IPS-18c (cell line): ENCODE data around the gene ARHGEF4.
A peak's percentile ranks its signal among the peaks of the same experiment; 100 is the strongest.

Experiments
- H3K4me3 ChIP-seq: 2 replicates; pipeline ENCODE4 v1.7.0; 2013; ENCODE audit warnings: low read depth, mild to moderate bottlenecking, low read length, moderate library complexity; ENCODE audit not compliant: insufficient read depth
- H3K9me3 ChIP-seq: one replicate; pipeline ENCODE4 v1.6.1; 2013; ENCODE audit warnings: mild to moderate bottlenecking, low read length, moderate library complexity; ENCODE audit not compliant: control insufficient read depth, insufficient read depth

Gene ARHGEF4

DNA sequence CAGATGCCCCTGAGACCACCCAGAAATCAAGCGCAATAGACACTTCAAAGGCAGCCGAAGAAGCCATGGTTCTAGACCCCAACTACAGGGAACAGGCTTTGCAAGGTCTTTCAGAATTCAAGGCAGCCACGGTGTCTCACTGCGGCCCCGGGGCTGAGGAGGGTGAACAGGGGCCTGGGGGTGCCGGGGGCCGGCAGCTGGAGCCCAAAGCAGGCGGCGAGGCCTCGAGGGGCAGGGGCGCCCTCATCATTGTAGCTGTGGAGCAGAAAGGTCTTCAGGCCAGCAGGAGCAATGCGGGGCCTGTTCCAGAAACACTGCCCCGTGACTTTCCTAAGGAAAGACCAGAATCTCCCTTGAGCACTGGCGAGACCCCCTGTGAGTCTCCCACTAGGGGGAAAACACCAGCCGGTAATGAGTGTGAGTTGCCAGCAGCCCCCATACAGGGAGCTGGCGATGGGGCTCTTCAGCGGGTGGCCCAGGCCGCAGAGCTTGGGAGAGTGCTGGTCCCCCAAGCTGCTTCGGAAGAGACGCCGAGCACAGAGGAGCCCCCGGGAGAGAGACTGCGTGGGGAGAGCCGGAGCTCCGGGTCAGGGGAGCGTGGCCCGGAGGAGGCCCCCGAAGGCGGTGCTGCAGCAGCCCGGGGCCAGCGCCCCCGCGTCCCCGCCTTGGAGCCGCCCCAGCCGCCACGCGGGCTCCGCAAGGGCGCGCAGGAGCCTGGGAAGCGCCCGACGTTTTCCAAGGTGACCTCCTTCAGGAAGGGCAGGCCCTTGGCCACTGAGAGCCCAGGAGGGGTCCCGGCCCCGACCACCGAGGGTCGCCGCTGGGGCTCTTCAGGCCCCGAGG lies 79.1 kb downstream of the ARHGEF4 start:
- Histone ChIP-seq H3K9me3 (no peaks in the 10 kb centered on the region), H3K4me3 (no peak overlapping the region)

DNA sequence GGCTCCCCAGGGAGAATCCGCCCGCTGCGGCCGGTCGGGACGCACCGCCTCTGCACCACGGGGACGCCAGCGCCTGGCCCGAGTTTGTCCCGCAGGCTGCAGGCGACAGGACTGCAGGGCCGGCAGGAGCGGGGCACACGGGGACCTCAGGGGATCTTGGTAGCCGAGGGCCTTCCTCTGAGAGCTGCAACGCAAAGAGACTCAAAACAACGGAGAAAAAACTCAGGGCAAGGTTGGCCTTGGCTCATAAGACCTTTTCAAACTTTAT lies 79.7 kb downstream of the ARHGEF4 start:
- no peak overlapping the region for H3K4me3 ChIP-seq
- H3K9me3 ChIP-seq, result no peaks in the 10 kb centered on the region

DNA sequence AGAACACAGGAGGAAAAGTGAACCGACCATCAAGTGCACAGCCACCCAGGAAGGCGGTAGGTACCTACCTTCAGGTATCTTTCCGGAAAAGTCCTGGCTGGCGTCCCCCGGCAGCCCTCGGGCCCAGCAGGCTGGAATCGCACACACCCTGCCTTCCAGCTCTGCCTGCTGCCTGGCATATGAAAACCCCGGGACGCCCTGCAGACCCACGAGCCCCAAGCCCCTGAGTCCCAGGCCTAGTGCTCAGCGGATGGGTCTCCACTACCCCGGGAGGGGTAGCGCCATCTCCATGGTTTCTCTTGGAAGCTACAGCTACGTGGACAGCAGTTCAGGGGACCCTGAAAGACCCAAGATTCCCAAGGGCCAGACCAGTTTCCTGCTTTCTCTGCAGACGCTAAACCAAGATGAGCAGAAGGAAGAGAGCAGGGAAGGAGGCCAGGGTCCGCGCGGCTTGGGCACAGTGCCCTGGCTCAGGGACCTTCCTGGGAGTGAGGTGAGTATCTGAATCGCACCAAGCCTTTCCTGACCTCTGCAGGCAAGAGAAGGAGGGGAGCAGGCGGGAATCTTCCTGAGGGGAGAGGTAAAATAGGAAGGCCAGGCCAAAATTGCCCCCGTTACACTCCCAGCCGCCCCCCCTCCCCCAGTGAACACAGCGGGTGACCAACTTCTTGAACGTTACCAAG lies 80.4 kb downstream of the ARHGEF4 start:
- Histone ChIP-seq H3K4me3 (no peak overlapping the region), H3K9me3 (no peaks in the 10 kb centered on the region)

DNA sequence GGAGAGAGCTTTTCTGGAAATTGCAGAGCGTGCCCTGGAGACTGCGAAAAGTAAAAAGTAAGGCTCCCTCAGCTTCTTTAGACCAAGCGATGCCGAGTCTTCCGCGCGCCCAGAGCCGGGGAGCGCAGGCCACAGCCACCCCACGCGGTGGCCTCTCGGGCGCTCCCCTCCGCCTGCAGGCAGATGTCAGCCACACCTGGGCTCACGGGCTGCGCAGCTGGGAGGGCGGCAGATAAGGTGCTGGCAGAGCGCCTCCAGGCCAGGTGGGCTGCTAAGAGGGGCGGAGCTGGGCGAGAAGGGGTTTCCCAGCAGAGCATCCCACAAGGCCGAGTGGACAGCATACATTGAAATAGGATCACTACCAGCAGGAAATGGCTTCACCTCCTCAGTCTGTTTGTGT lies 81.7 kb downstream of the ARHGEF4 start:
- Histone ChIP-seq H3K9me3 (no peaks in the 10 kb centered on the region), H3K4me3 (no peak overlapping the region)

DNA sequence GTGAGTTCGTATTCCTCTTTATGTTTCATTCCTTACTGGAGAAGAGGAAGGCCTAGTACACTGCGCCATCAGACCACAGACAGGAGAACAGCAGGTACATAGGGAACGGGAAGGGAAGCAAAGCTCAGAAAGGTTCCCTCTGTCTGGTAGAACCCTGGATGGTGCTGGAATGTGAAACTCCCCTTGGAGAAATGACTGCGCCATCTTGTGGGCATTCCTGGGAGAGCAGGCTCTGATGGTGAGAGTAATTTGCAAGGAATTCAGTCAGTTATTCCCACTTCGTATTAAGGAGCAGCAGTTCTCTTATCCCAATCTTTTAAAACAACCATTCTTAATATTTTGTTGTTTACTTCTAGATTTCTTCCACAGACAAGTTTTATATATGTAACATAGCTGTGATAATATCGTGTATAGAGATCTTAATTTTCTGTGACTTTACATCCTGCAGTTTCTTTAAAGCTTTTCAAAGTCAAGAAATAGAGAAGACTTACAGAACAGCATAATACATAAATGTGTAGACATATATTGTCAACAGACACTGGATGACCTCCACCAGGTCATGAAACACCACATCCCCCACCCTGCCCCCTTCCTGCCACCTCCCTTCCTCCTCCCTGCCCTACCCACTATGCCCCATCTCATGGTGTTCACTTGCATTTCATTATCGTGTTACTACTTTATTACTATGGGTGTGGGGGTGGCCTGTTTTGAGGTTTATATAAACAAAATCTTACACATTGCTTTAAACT lies 83.9 kb downstream of the ARHGEF4 start:
- Histone ChIP-seq H3K4me3 (no peak overlapping the region), H3K9me3 (no peaks in the 10 kb centered on the region)

DNA sequence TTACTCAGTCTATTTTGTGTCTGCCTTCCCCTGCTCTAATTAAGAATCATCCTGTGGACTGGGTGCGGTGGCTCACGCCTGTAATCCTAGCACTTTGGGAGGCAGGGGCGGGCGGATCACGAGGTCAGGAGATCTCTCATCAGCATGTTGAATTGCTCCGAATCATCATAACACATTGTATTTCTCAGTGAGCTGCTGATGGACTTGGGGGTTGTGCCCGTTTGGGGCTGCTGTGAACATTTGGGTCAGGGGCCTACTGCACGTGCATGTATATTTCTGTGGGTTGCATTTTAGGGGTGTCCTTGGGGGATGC lies 84.4 kb downstream of the ARHGEF4 start:
- Histone ChIP-seq H3K9me3 (peaks cover under 1% of the 10 kb centered on the region), H3K4me3 (no peak overlapping the region)

DNA sequence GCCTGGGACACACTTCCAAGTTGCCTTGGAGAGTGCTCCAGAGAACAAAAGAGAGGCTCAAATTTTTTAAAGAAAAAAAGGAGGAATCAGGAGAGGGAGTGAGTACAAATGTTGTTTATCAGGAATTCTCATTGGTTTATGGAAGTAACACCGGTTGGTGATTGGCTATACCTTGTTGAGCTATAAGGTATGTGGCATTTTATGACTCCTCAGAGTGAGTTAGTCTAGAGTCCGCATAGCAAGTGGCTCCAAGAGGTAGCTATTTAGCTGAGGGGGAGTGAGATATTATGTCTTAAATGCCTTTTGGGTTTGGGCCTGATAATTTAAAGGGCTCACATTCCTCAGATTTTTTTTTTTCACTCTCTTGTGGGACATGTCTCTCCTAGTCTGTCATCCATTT lies 85.7 kb downstream of the ARHGEF4 start:
- no peak overlapping the region for H3K4me3 ChIP-seq
- H3K9me3 ChIP-seq, result peaks cover 4% of the 10 kb centered on the region

DNA sequence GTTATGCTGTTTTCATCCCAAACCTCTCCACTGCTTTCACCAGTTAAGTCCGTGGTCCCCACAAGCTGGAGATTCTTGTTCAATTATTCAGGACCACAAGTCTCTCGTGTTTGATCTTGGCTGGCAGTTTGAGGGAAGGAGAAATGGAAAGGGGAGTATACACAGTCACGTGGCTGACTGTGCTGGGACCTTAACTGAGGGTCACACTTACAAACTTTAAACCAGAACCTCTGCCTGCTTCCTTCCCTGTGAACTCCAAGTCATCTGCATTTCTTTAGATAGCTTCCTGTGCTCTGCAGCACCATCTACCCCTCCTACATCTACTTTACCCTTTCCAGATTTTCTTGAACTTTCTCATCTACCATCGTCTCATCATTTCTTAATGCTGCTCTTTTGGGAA lies 91.7 kb downstream of the ARHGEF4 start:
- peaks cover 4% of the 10 kb centered on the region for H3K9me3 ChIP-seq
- H3K4me3 ChIP-seq, result no peak overlapping the region

DNA sequence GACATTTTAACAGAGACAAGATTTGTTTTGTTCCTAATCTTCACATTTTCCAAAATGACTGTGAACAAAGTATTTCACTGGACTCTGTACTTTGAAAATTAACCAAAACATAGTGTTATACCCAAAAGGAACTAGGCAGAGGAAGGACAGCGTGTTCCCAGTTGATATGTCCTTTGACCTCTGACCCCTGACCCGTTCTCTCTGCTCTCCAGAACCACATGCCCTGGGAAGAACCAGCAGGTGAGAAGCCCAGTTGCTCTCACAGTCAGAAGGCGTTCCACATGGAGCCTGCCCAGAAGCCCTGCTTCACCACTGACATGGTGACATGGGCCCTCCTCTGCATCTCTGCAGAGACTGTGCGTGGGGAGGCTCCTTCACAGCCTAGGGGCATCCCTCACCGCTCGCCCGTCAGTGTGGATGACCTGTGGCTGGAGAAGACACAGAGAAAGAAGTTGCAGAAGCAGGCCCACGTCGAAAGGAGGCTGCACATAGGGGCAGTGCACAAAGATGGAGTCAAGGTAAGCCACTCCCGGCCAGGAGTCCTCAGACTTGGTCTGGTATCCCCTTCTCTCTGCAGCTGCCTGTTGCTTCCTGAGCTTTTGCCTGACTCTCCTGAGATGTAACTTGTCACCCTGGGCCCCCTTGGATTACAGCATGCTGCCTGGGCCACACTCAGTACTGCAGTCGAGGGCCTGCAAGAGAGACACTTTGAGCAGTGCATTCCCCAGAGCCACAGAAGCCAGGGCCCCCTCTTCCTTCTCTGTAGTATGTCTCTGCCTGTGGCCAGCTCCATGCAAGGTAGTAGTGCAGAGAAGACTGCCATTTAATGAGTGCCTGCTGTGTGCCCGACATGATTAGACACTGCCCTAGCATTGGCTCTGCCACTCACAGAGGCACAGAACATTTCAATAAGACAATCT lies 94.3 kb downstream of the ARHGEF4 start:
- peaks cover 4% of the 10 kb centered on the region for H3K9me3 ChIP-seq

DNA sequence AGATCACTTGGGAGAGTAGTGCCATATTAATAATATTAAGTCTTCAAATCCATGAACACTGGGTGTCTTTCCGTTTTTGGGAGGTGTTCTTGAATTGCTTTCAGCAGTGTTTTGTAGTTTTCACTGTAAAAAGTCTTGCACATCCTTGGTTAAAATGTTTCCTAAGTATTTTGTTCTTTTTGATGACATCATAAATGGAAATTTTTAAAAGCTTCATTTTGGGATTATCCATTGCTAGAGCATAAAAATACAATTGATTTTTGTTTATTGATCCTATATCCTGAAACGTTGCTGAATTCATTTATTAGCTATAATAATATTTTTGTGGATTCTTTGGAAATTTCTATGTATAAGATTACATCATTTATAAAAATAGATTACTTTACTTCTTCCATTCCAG lies 96.8 kb downstream of the ARHGEF4 start:
- no peak overlapping the region for H3K4me3 ChIP-seq

More for the DNA sequence above, 94.3 kb downstream of the ARHGEF4 start:
- no peak overlapping the region for H3K4me3 ChIP-seq

DNA sequence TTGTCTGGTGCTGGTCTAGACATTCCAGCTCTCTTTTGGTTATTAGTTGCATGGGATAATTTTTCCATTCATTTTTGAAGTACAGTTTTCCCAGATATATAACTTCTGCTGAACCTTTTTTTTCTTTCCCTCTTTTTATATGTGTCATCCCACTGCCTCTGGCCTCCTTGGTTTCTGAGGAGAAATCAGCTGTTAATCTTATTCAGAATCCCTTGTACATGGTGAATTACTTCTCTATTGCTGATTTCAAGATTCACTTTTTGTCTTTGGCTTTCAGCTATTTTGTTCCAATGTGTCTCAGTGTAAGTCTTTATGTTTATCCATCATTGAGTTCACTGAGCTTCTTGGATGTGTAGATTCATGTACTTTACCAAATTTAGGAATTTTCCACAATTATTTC lies 99.7 kb downstream of the ARHGEF4 start:
- Histone ChIP-seq H3K9me3 (no peaks in the 10 kb centered on the region), H3K4me3 (no peak overlapping the region)

More for the DNA sequence above, 96.8 kb downstream of the ARHGEF4 start:
- H3K9me3 ChIP-seq, result no peaks in the 10 kb centered on the region

DNA sequence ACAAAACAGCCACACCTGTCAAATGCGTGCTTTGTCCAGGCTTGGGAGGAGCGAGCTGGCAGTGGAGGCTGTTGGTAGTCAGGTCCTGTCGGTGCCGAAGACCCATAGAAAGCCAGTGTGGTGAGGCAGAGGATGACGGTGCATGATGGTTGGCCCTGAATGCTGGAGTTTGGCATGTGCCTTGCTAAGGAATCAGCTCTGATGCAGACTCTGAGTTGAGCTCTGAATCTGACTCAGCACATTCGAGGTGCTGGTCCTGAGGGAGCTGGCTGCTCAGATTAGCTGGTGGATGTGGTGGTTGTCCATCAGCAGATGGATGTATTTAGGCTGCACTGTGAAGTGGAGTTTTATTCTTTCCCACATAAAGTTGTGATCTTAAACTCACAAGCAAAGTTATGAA lies 111.3 kb downstream of the ARHGEF4 start:
- no peaks in the 10 kb centered on the region for H3K9me3 ChIP-seq
- no peak overlapping the region for H3K4me3 ChIP-seq

DNA sequence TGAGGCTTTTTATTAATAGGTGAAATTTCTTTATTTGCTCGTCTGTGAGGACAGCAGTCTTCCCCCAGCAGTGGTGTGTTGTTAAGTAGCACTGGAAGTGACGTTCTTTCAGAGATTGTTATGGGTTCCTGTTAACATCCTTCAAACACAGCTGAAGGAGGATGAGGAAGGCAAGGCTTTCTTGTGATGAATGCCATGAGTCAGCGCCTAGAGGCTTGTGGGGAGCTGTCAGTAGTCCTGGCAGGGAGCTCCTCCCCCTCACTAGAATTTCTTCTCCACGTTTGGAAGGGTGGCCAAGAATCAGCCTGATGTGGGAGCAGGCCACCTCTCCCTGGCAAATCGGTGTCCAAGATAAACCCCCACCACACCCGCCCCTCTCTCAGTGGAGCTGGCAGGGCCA lies 113.2 kb downstream of the ARHGEF4 start:
- peaks cover 2% of the 10 kb centered on the region for H3K9me3 ChIP-seq

DNA sequence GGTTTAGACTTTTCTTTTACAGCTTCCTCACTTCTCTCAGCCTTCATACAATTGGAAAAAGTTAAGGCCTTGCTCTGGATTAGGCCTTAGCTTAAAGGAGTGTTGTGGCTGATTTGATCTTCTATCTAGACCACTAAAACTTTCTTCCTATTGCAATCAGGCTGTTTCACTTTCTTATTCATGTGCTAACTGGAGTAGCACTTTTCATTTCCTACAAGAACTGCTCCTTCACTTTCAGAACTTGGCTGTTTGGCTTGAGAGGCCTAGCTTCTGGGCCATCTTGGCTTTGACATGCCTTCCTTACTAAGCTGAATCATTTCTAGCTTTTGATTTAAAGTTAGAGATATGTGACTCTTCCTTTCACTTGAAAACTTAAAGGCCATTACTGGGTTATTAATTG lies 114.3 kb downstream of the ARHGEF4 start:
- Histone ChIP-seq H3K4me3 (no peak overlapping the region), H3K9me3 (peaks cover 2% of the 10 kb centered on the region)

More for the DNA sequence above, 113.2 kb downstream of the ARHGEF4 start:
- no peak overlapping the region for H3K4me3 ChIP-seq

DNA sequence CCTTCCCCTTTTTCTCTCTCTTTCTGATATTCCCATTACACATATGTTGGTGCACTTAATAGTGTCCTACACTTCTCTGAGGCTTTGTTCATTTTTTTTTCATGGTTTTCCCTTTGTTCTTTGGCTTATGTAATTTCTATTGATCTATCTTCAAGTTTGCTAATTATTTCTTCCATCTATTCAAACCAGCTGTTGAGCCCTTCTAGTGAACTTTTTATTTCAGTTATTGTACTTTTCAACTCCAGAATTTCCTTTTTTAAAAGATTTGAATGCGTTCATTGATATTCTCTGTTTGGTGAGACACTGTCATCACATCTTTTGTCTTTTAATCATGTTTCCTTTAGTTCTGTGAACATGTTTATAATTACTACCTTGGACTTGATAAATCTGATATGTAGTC lies 118.2 kb downstream of the ARHGEF4 start:
- H3K4me3 ChIP-seq, result no peak overlapping the region
- peaks cover 2% of the 10 kb centered on the region for H3K9me3 ChIP-seq

DNA sequence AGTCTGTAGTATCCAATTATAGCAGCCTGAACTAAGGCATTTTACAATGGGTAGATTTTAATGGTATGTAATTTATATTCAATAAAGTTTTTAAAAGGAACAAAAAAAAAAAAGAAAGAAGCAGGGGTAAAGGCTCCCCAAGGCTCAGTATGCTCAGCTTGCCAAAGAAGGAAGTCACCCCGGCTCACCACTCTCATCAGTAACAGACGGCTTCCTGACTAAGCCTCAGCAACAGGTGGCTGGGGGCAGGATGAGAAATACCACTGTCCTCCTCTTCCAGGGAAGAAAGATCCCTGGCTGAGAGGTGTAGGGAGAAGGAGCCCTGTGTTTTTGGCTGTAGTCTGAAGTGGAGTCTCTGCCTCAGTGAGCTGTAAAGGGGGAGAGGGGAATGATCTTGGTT lies 121.2 kb downstream of the ARHGEF4 start:
- no peak overlapping the region for H3K4me3 ChIP-seq

DNA sequence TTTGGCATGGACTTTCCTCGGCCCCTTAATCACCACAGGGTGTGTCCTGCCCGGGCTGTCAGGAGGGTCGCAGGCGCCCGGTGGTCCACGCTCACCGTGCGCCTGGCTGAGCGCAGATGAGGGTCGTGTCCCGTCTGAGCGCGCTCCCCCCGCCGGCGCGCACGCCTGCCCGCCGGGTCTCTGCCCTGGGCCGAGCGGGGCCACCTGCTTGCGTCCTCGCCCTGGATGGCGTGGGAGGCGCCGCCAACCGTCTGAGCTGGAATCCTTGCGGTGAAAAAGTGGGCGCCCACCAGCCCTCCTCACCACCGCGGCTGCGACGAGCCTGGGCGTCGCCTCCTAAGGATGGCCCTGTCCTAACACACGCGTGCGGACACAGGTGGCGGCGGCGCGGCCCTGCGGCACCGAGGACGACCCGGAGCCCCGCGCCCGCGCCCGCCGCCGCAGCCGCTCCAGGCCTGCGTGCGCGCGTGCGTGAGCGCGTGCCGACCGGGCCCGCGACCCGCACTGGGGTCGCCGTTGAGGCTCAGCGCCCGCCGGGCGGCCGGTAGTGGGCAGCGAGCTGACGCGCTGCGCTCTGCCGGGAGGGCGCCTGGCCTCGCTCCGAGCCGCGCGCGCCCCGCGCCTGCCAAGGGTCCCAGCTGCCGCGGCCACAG lies 126.6 kb downstream of the ARHGEF4 start:
- peak overlapping the region; percentile 38 for H3K4me3 ChIP-seq
- H3K9me3 ChIP-seq, result no peaks in the 10 kb centered on the region

More for the DNA sequence above, 121.2 kb downstream of the ARHGEF4 start:
- peaks cover 2% of the 10 kb centered on the region for H3K9me3 ChIP-seq
